ENCODE measurements around the gene COG5. TPM values are rescaled to one million over a fixed set of nuclear protein-coding genes. Genes with fewer than 3 reads are reported as not detected.

The COG5 gene
- total and polyA plus RNA-seq, 10 of the 15 experiments (the other 5 are each of a cell fraction or from before 2014, with no cell fraction given), result 5.5 to 27.9 (median 15.6) TPM

DNA sequence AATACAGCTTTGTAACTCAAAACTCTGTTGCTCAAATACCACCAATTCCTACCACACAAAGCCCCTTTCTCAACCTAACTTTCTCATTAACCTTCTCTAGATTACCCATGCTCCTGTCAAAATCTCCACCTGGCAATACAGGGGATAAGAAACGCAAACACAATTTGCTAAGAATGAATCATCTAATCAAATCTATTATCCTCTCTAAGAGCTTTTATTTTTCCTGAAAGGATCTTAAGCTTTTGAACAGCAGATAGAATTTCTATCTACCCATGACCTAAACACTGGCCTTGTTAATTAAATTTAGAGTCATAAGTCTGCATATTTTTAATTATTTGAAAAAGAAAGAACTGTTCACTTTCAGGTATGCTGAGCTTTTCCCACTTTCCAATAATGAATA is 296.6 kb downstream of the COG5 start (continued):
- TF ChIP-seq, protein P1, sequence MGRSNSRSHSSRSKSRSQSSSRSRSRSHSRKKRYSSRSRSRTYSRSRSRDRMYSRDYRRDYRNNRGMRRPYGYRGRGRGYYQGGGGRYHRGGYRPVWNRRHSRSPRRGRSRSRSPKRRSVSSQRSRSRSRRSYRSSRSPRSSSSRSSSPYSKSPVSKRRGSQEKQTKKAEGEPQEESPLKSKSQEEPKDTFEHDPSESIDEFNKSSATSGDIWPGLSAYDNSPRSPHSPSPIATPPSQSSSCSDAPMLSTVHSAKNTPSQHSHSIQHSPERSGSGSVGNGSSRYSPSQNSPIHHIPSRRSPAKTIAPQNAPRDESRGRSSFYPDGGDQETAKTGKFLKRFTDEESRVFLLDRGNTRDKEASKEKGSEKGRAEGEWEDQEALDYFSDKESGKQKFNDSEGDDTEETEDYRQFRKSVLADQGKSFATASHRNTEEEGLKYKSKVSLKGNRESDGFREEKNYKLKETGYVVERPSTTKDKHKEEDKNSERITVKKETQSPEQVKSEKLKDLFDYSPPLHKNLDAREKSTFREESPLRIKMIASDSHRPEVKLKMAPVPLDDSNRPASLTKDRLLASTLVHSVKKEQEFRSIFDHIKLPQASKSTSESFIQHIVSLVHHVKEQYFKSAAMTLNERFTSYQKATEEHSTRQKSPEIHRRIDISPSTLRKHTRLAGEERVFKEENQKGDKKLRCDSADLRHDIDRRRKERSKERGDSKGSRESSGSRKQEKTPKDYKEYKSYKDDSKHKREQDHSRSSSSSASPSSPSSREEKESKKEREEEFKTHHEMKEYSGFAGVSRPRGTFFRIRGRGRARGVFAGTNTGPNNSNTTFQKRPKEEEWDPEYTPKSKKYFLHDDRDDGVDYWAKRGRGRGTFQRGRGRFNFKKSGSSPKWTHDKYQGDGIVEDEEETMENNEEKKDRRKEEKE (IDR thresholded peaks at IDR 0.05), result no peak

DNA sequence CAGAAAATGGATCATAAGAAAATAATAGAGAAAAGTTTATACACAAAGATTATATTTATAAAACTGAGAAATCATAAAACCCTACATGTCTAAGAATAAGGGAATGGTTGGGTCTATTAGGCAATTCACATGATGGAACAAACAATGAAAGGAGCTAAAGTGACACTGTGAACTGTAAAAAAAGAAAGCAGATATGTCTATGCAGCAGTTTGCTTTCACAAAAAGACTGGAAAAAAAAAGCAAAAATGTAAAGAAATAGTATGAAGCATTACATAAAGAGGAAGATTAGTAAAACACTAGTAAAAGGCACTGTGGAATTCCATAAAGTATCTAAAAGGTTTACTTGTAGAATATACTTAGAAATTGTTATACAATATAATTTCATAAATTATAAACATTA is 299.0 kb downstream of the COG5 start:
- H3K4me1 ChIP-seq (ENCODE audit: control insufficient read depth, insufficient read depth, low read length), result no peaks in the 10 kb centered on the region
- H3K4me3 ChIP-seq, result no peak overlapping the region
- in situ Hi-C loops (cut with MboI), result no loop called here
- H3K27me3 ChIP-seq (replicated peaks in 1 of 2; ENCODE audit: control insufficient read depth in 2 of 2, insufficient read depth in 2 of 2, low read length in 1 of 2), result no peaks in the 10 kb centered on the region
- no peak overlapping the region for H3K9ac ChIP-seq (ENCODE audit: control insufficient read depth, insufficient read depth, low read length)
- no peak overlapping the region for H2AFZ ChIP-seq (ENCODE audit: control insufficient read depth, low read depth, low read length)
- H3K27ac ChIP-seq (ENCODE audit: control insufficient read depth, insufficient read depth), result no peak overlapping the region
- ChIA-PET SMC1A (ENCODE audit: uncharacterized antibody, unreplicated experiment) (no interaction called here), POLR2A (no interaction called here), RAD21 (ENCODE audit: unreplicated experiment) (no interaction called here), CTCF (no interaction called here)
- no TSS peak for BruUV-seq (replicated peaks)
- intact Hi-C loops (cut with micrococcal nuclease; ENCODE audit: unreplicated experiment), result no loop called here
- no peaks in the 10 kb centered on the region for H4K20me1 ChIP-seq (ENCODE audit: control insufficient read depth, insufficient read depth)
- no peaks in the 10 kb centered on the region for H3K9me3 ChIP-seq (replicated peaks; ENCODE audit: control insufficient read depth, insufficient read depth, low read length)
- H3K36me3 ChIP-seq (ENCODE audit: control insufficient read depth in 2 of 2, insufficient read depth in 2 of 2, low read length in 1 of 2), result no peaks in the 10 kb centered on the region
- FAIRE-seq (no peak), ATAC-seq (no peak), DNase-seq (ENCODE audit: low read depth, low spot score) (no peak)
- H3K79me2 ChIP-seq (ENCODE audit: control insufficient read depth, insufficient read depth, low read length), result no peaks in the 10 kb centered on the region
- H3K4me2 ChIP-seq (ENCODE audit: control insufficient read depth, insufficient read depth), result no peak overlapping the region
- TF ChIP-seq BACH1 (IDR thresholded peaks at IDR 0.05; ENCODE audit: borderline replicate concordance) (no peak), ZNF24 (IDR thresholded peaks at IDR 0.05) (no peak), DPF2 (IDR thresholded peaks at IDR 0.05) (no peak), RFX5 (IDR thresholded peaks at IDR 0.05; ENCODE audit: low read depth, low read length) (no peak), SRF (IDR thresholded peaks at IDR 0.05; ENCODE audit: low read depth in 2 of 2, low read length in 2 of 2) (no peak), IKZF2 (IDR thresholded peaks at IDR 0.05) (no peak), CHD2 (IDR thresholded peaks at IDR 0.05; ENCODE audit: borderline replicate concordance, low read depth, low read length) (no peak), RB1 (IDR thresholded peaks at IDR 0.05; ENCODE audit: borderline replicate concordance) (no peak), TBL1XR1 (IDR thresholded peaks at IDR 0.05; ENCODE audit: low read depth, low read length) (no peak), NFYB (IDR thresholded peaks at IDR 0.05; ENCODE audit: insufficient read depth, low read depth, low read length) (no peak), NFXL1 (IDR thresholded peaks at IDR 0.05; ENCODE audit: borderline replicate concordance) (no peak)
- TF ChIP-seq, protein P2, sequence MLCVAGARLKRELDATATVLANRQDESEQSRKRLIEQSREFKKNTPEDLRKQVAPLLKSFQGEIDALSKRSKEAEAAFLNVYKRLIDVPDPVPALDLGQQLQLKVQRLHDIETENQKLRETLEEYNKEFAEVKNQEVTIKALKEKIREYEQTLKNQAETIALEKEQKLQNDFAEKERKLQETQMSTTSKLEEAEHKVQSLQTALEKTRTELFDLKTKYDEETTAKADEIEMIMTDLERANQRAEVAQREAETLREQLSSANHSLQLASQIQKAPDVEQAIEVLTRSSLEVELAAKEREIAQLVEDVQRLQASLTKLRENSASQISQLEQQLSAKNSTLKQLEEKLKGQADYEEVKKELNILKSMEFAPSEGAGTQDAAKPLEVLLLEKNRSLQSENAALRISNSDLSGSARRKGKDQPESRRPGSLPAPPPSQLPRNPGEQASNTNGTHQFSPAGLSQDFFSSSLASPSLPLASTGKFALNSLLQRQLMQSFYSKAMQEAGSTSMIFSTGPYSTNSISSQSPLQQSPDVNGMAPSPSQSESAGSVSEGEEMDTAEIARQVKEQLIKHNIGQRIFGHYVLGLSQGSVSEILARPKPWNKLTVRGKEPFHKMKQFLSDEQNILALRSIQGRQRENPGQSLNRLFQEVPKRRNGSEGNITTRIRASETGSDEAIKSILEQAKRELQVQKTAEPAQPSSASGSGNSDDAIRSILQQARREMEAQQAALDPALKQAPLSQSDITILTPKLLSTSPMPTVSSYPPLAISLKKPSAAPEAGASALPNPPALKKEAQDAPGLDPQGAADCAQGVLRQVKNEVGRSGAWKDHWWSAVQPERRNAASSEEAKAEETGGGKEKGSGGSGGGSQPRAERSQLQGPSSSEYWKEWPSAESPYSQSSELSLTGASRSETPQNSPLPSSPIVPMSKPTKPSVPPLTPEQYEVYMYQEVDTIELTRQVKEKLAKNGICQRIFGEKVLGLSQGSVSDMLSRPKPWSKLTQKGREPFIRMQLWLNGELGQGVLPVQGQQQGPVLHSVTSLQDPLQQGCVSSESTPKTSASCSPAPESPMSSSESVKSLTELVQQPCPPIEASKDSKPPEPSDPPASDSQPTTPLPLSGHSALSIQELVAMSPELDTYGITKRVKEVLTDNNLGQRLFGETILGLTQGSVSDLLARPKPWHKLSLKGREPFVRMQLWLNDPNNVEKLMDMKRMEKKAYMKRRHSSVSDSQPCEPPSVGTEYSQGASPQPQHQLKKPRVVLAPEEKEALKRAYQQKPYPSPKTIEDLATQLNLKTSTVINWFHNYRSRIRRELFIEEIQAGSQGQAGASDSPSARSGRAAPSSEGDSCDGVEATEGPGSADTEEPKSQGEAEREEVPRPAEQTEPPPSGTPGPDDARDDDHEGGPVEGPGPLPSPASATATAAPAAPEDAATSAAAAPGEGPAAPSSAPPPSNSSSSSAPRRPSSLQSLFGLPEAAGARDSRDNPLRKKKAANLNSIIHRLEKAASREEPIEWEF (IDR thresholded peaks at IDR 0.05; ENCODE audit: insufficient replicate concordance, low read depth, low read length), result no peak
- TF ChIP-seq, protein P3, sequence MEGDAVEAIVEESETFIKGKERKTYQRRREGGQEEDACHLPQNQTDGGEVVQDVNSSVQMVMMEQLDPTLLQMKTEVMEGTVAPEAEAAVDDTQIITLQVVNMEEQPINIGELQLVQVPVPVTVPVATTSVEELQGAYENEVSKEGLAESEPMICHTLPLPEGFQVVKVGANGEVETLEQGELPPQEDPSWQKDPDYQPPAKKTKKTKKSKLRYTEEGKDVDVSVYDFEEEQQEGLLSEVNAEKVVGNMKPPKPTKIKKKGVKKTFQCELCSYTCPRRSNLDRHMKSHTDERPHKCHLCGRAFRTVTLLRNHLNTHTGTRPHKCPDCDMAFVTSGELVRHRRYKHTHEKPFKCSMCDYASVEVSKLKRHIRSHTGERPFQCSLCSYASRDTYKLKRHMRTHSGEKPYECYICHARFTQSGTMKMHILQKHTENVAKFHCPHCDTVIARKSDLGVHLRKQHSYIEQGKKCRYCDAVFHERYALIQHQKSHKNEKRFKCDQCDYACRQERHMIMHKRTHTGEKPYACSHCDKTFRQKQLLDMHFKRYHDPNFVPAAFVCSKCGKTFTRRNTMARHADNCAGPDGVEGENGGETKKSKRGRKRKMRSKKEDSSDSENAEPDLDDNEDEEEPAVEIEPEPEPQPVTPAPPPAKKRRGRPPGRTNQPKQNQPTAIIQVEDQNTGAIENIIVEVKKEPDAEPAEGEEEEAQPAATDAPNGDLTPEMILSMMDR (IDR thresholded peaks at IDR 0.05 in 2 of 3, conservative IDR thresholded peaks at IDR 0.05 in 1 of 3; ENCODE audit: control insufficient read depth in 2 of 3, extremely low read depth in 1 of 3, insufficient read depth in 1 of 3, low read depth in 3 of 3, low read length in 3 of 3), result no peak
